Mesenchymal stem cell (in vitro differentiated cells and primary cell): Measurements from ENCODE around the gene OR4K2.

Experiments
- DNase-seq: peaks from one replicate; pipeline ENCODE4 v3.0.0-alpha.2; 2013
- H2AFZ ChIP-seq: one replicate; pipeline ENCODE4 v1.6.1; 2013; ENCODE audit warnings: low read depth, mild to moderate bottlenecking, control low read depth, inconsistent platforms, low read length, moderate library complexity
- H2AK5ac ChIP-seq: 2 replicates; pipeline ENCODE4 v1.6.1; 2013; ENCODE audit warnings: low read length, moderate library complexity, mild to moderate bottlenecking, inconsistent platforms; ENCODE audit not compliant: severe bottlenecking
- H2BK120ac ChIP-seq: one replicate; pipeline ENCODE4 v1.6.1; 2013; ENCODE audit warnings: low read depth, mild to moderate bottlenecking, inconsistent platforms, low read length, moderate library complexity
- H2BK12ac ChIP-seq, 2 experiments: one replicate each; pipeline ENCODE4 v1.6.1; 2013; ENCODE audit warnings: inconsistent platforms in 2 of 2, low read length in 2 of 2, mild to moderate bottlenecking in 2 of 2, moderate library complexity in 2 of 2, control low read depth in 1 of 2
- H2BK15ac ChIP-seq: one replicate; pipeline ENCODE4 v1.6.1; 2013; ENCODE audit warnings: mild to moderate bottlenecking, low read depth, inconsistent platforms; ENCODE audit not compliant: poor library complexity, severe bottlenecking
- H2BK5ac ChIP-seq: 2 replicates; pipeline ENCODE4 v1.6.1; 2013; ENCODE audit warnings: low read depth, mild to moderate bottlenecking, low read length, control low read depth, inconsistent platforms; ENCODE audit not compliant: poor library complexity, severe bottlenecking
- H3K14ac ChIP-seq, 2 experiments: one replicate each; pipeline ENCODE4 v1.6.1; 2013; ENCODE audit warnings: inconsistent platforms in 2 of 2, low read length in 2 of 2, control low read depth in 1 of 2, mild to moderate bottlenecking in 1 of 2, moderate library complexity in 1 of 2
- H3K18ac ChIP-seq, 2 experiments: one replicate each; pipeline ENCODE4 v1.6.1; 2013; ENCODE audit warnings: inconsistent platforms in 2 of 2, low read length in 2 of 2, control low read depth in 1 of 2, low read depth in 1 of 2, mild to moderate bottlenecking in 1 of 2
- H3K23ac ChIP-seq, 2 experiments: one replicate each; pipeline ENCODE4 v1.6.1; 2013; ENCODE audit warnings: inconsistent platforms in 2 of 2, low read length in 2 of 2, mild to moderate bottlenecking in 2 of 2, moderate library complexity in 2 of 2, control low read depth in 1 of 2
- H3K27ac ChIP-seq: 2 replicates; pipeline ENCODE4 v1.5.1; 2013; ENCODE audit warnings: mild to moderate bottlenecking, moderate library complexity, low read length, control low read depth, inconsistent platforms; ENCODE audit not compliant: poor library complexity, severe bottlenecking
- H3K27me3 ChIP-seq, 2 experiments: 2 replicates each; pipeline versions ENCODE4 v1.6.1 to v1.7.0; 2013; ENCODE audit warnings: low read length in 2 of 2, mild to moderate bottlenecking in 2 of 2, moderate library complexity in 2 of 2, control low read depth in 1 of 2, inconsistent platforms in 1 of 2; ENCODE audit not compliant: control insufficient read depth in 1 of 2, insufficient read depth in 1 of 2
- H3K36me3 ChIP-seq, 2 experiments: 2 replicates each; pipeline versions ENCODE4 v1.6.1 to v1.7.0; 2013; ENCODE audit warnings: low read length in 2 of 2, control low read depth in 1 of 2, inconsistent platforms in 1 of 2, low read depth in 1 of 2, mild to moderate bottlenecking in 1 of 2; ENCODE audit not compliant: insufficient read depth in 2 of 2, control insufficient read depth in 1 of 2
- H3K4ac ChIP-seq, 2 experiments: one replicate each; pipeline ENCODE4 v1.6.1; 2013; ENCODE audit warnings: inconsistent platforms in 2 of 2, low read length in 2 of 2, mild to moderate bottlenecking in 2 of 2, moderate library complexity in 2 of 2, control low read depth in 1 of 2, low read depth in 1 of 2
- H3K4me1 ChIP-seq: 2 replicates; pipeline ENCODE4 v1.6.1; 2013; ENCODE audit warnings: low read depth, low read length, control low read depth; ENCODE audit not compliant: control insufficient read depth, insufficient read depth
- H3K4me2 ChIP-seq: 2 replicates; pipeline ENCODE4 v1.6.1; 2013; ENCODE audit warnings: low read length, mild to moderate bottlenecking, inconsistent platforms; ENCODE audit not compliant: poor library complexity, severe bottlenecking
- H3K4me3 ChIP-seq, 2 experiments: 2 replicates each; pipeline versions ENCODE4 v1.5.1 to v1.7.0; 2013; ENCODE audit warnings: low read length in 2 of 2, mild to moderate bottlenecking in 2 of 2, control low read depth in 1 of 2, low read depth in 1 of 2; ENCODE audit not compliant: insufficient read depth in 1 of 2
- H3K79me1 ChIP-seq: replicated peaks from 2 replicates; pipeline ENCODE4 v1.6.1; 2013; ENCODE audit warnings: mild to moderate bottlenecking, control low read depth, low read length, inconsistent platforms; ENCODE audit not compliant: poor library complexity, severe bottlenecking
- H3K9ac ChIP-seq: 2 replicates; pipeline ENCODE4 v1.7.0; 2013; ENCODE audit warnings: mild to moderate bottlenecking, low read length, moderate library complexity
- H3K9me3 ChIP-seq: 2 replicates; pipeline ENCODE4 v1.7.0; 2013; ENCODE audit warnings: mild to moderate bottlenecking, low read length; ENCODE audit not compliant: control insufficient read depth
- H4K8ac ChIP-seq: one replicate; pipeline ENCODE4 v1.6.1; 2013; ENCODE audit warnings: inconsistent platforms, mild to moderate bottlenecking, low read length, moderate library complexity
- H4K91ac ChIP-seq: one replicate; pipeline ENCODE4 v1.6.1; 2013; ENCODE audit warnings: mild to moderate bottlenecking, low read length, inconsistent platforms
- WGBS: methylation state at CpG from one replicate; pipeline ENCODE4 v1.1.7; 2013; ENCODE audit warnings: mixed read lengths; 5-methylcytosine and 5-hydroxymethylcytosine counted together

Gene OR4K2

DNA sequence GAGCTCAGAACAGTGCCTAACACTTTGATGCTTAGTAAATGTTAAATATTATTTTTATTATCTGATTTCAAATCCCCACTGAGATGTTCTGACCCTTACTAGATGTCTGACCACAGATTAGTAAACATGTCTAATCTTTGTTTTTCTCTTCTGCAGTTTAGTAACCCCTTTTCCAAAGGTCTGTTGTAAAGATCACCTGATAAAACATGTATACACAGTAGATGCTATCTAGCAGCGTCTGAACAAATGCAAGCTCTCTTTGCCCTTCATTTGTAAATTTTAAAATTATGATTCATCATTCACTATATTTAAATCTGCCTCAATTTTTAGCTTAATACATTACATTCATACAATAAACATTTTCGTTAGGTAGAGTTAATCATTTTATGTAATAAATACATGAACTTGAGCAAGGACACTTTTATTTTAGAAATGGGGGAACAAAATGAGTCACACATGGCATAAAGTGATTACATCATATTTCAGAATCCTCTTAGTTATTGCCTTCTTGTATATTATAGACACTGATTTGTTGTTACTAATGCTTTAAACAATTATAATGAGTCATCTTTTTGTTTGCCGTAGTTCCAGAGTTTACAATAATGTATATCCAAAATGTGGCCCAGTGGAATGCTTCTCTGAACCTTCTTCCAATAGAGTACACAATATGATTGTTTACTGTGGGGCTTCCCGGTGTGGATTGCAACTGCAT is 43.8 kb downstream of the OR4K2 start:
- Histone ChIP-seq H4K91ac (no peak overlapping the region), H2BK15ac (no peak overlapping the region), H3K4ac (no peak overlapping the region), H3K4me3 (no peak overlapping the region), H3K9me3 (peaks cover 5% of the 10 kb centered on the region), H3K14ac (no peak overlapping the region), H2AFZ (no peak overlapping the region), H2AK5ac (no peak overlapping the region), H3K23ac (no peak overlapping the region), H4K8ac (no peak overlapping the region), H3K36me3 (no peaks in the 10 kb centered on the region), H3K9ac (no peak overlapping the region), H3K4me1 (no peaks in the 10 kb centered on the region), H3K27me3 (no peaks in the 10 kb centered on the region), H2BK5ac (no peak overlapping the region), H3K18ac (no peak overlapping the region), H2BK12ac (no peak overlapping the region), H3K4me2 (no peak overlapping the region), H3K27ac (no peak overlapping the region), H3K79me1 (no peaks in the 10 kb centered on the region), H2BK120ac (no peak overlapping the region)
- DNase-seq: no peak
- WGBS: 33% methylated on average over 1 of the region's 4 CpGs

DNA sequence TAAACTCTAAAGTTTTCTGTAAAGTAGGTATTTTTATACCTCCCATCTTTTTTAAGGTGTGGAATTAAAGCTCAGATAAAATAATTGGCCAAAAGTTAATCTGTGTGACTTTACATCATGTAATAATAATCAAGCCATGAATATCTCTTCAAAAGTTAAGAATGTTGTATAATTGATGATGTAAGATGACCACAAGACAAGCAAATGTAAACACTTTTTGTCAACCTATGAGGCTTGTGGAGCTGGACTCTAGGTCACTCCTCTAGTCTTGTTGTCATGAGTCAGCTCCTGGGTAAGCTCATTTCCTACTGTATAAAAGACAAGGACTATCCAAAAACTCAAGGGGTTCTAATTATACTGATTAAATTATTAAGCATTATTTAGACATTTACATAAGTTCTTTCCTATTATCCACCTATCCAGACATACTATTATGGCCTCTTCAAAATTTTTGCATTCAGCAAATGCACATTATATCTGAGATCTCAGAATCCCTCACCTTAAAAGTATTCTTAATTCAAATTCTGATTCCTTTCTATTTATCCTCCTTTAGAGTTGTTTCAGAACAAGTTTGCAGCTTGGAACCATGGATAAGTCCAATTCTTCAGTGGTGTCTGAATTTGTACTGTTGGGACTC is 45.2 kb downstream of the OR4K2 start, which contains the start of gene OR4K5:
TSS of gene OR4K5 (plus strand) at position 587 of the 637 bp plus-strand sequence. CDS start at position 587, 0 bp downstream.
- H2BK15ac ChIP-seq: no peak within 1 kb of the TSS
- peaks cover 5% of the 10 kb centered on the region for H3K9me3 ChIP-seq
- H3K27ac ChIP-seq: no peak within 1 kb of the TSS
- H4K91ac ChIP-seq: no peak within 1 kb of the TSS
- H2BK12ac ChIP-seq: no peak within 1 kb of the TSS
- no peaks in the 10 kb centered on the region for H3K27me3 ChIP-seq
- H2BK120ac ChIP-seq: no peak within 1 kb of the TSS
- no peak within 1 kb of the TSS for H3K4ac ChIP-seq
- no peak within 1 kb of the TSS for H2BK5ac ChIP-seq
- DNase-seq: no peak
- no peak within 1 kb of the TSS for H3K4me2 ChIP-seq
- H3K14ac ChIP-seq: no peak within 1 kb of the TSS
- H4K8ac ChIP-seq: no peak within 1 kb of the TSS
- H3K4me3 ChIP-seq: no peak within 1 kb of the TSS
- no peaks in the 10 kb centered on the region for H3K36me3 ChIP-seq
- no peak within 1 kb of the TSS for H3K23ac ChIP-seq
- no peak within 1 kb of the TSS for H3K9ac ChIP-seq
- H3K79me1 ChIP-seq: no peaks in the 10 kb centered on the region
- no peak within 1 kb of the TSS for H2AFZ ChIP-seq
- H3K4me1 ChIP-seq: no peaks in the 10 kb centered on the region
- no peak within 1 kb of the TSS for H3K18ac ChIP-seq
- no peak within 1 kb of the TSS for H2AK5ac ChIP-seq

DNA sequence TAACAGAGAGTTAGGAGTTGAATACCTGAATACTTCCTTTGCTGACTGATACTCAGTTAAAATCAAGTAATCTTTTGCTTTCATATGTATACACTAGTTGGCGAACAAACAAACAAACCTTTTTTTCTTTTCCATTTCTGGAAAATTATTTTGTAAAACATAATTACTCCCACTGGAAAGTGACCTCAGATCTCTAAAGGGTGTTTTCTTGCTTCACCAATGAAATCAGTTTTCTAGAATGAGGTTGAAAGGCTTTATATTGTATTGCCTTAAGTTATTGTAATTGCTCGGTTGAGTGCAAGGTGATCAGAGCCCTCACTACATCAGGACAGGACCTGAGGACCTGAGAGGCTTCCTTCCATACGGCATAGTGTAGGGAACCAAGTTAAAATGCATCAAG is 55.7 kb downstream of the OR4K2 start, which contains the start of gene OR4K1:
TSS of gene OR4K1 (plus strand) at position 301 of the 400 bp plus-strand sequence. CDS start 4,750 bp downstream, outside the sequence.
- Histone ChIP-seq H2BK5ac (no peak within 1 kb of the TSS), H3K9ac (no peak within 1 kb of the TSS), H4K91ac (no peak within 1 kb of the TSS), H2BK12ac (no peak within 1 kb of the TSS), H3K79me1 (no peaks in the 10 kb centered on the region), H3K23ac (no peak within 1 kb of the TSS), H3K36me3 (no peaks in the 10 kb centered on the region), H2BK15ac (no peak within 1 kb of the TSS), H3K4me2 (no peak within 1 kb of the TSS), H3K9me3 (peaks cover 5% of the 10 kb centered on the region), H3K4ac (no peak within 1 kb of the TSS), H2AK5ac (no peak within 1 kb of the TSS), H3K27me3 (no peaks in the 10 kb centered on the region), H3K18ac (no peak within 1 kb of the TSS), H3K4me3 (no peak within 1 kb of the TSS), H2AFZ (no peak within 1 kb of the TSS), H2BK120ac (no peak within 1 kb of the TSS), H3K14ac (no peak within 1 kb of the TSS), H4K8ac (no peak within 1 kb of the TSS), H3K27ac (no peak within 1 kb of the TSS), H3K4me1 (no peaks in the 10 kb centered on the region)
- WGBS: 68% methylated on average over 2 of the region's 3 CpGs
- DNase-seq: no peak
